HepG2 (cell line): ENCODE measurements around the gene HS2ST1. TPM values are rescaled to one million over a fixed set of nuclear protein-coding genes. Genes with fewer than 3 reads are reported as not detected.

ENCODE experiments used
- ATAC-seq: fragments of 200-7000 bp; cut with Tn5 transposase; 3 replicates; pipeline ENCODE4 v1.9.1; 2020; ENCODE audit warnings: mild to moderate bottlenecking, moderate library complexity
- BruUV-seq: library from RNA; stranded (reverse); fragments of 400-500 nt; replicated peaks from 2 replicates; lab custom pipeline; 2021; lab: Mats Ljungman, UMichigan
- CTCF ChIA-PET: fragments of 300-600 bp; formaldehyde crosslinking; extraction: SDS; loops from one replicate; lab custom pipeline; 2021; ENCODE audit warnings: low total read pairs, inconsistent platforms, low intra/inter-chr PET ratio; lab: Yijun Ruan, JAX
- POLR2A ChIA-PET: fragments of 350-600 bp; sonication (Branson Sonifier 250); formaldehyde crosslinking; loops from one replicate; lab custom pipeline; 2020; ENCODE audit warnings: antibody characterized with exemption, inconsistent platforms; lab: Yijun Ruan, JAX
- DNase-seq: peaks from one replicate; pipeline ENCODE4 v3.0.0-alpha.2; 2015; ENCODE audit warnings: low spot score
- FAIRE-seq: peaks from 3 replicates; lab custom pipeline; 2011; peaks lifted over from hg19 to GRCh38; lab: Jason Lieb, UNC
- H2AFZ ChIP-seq: one replicate; pipeline ENCODE4 v1.6.1; 2011; ENCODE audit warnings: low read length, inconsistent platforms
- H3K27ac ChIP-seq: fragments of 300-600 bp; 3 replicates; pipeline ENCODE4 v1.8.0; 2011; ENCODE audit warnings: mixed run types, mild to moderate bottlenecking, mixed read lengths, low read length, inconsistent platforms; ENCODE audit not compliant: insufficient read depth; ENCODE audit errors: extremely low read length
- H3K27me3 ChIP-seq, 2 experiments: fragments of 200-600 bp in 1 of 2; 2 replicates in 1 of 2; 3 replicates in 1 of 2; pipeline versions ENCODE4 v1.6.0 to v1.8.0; 2011; ENCODE audit warnings: low read length in 2 of 2, mild to moderate bottlenecking in 2 of 2, moderate library complexity in 2 of 2, inconsistent platforms in 1 of 2; ENCODE audit not compliant: insufficient read depth in 2 of 2, control insufficient read depth in 1 of 2
- H3K36me3 ChIP-seq, 2 experiments: fragments of 200-600 bp in 1 of 2; replicated peaks in 1 of 2; 2 replicates in 1 of 2; 3 replicates in 1 of 2; pipeline versions ENCODE4 v1.5.1 to v1.8.0; 2011; ENCODE audit warnings: low read length in 2 of 2, inconsistent platforms in 1 of 2; ENCODE audit not compliant: insufficient read depth in 2 of 2, control insufficient read depth in 1 of 2
- H3K4me1 ChIP-seq: 2 replicates; pipeline ENCODE4 v1.5.1; 2012; ENCODE audit warnings: low read length, inconsistent platforms; ENCODE audit not compliant: insufficient read depth
- H3K4me2 ChIP-seq: 2 replicates; pipeline ENCODE4 v1.6.0; 2011; ENCODE audit warnings: low read depth, low read length, inconsistent platforms
- H3K4me3 ChIP-seq, 3 experiments: fragments of 200-600 bp in 1 of 3; sonication (generic), shearing (Covaris generic) in 1 of 3; replicated peaks in 1 of 3; 2 replicates each; pipeline ENCODE4 v1.5.1; 2011 to 2016; ENCODE audit warnings: low read length in 3 of 3, inconsistent platforms in 2 of 3, low read depth in 2 of 3, mild to moderate bottlenecking in 2 of 3, control low read depth in 1 of 3, mixed read lengths in 1 of 3; ENCODE audit not compliant: insufficient read depth in 1 of 3
- H3K79me2 ChIP-seq: one replicate; pipeline ENCODE4 v1.6.1; 2011; ENCODE audit warnings: low read length, inconsistent platforms; ENCODE audit not compliant: insufficient read depth
- H3K9ac ChIP-seq: 2 replicates; pipeline ENCODE4 v1.6.0; 2011; ENCODE audit warnings: mild to moderate bottlenecking, low read depth, low read length, inconsistent platforms; ENCODE audit not compliant: insufficient read depth
- H3K9me3 ChIP-seq: 2 replicates; pipeline ENCODE4 v1.5.1; 2012; ENCODE audit warnings: mild to moderate bottlenecking, low read length
- H4K20me1 ChIP-seq: 2 replicates; pipeline ENCODE4 v1.6.0; 2011; ENCODE audit warnings: inconsistent platforms, mild to moderate bottlenecking, low read length, moderate library complexity; ENCODE audit not compliant: insufficient read depth
- ARNT2 ChIP-seq: sonication (generic); formaldehyde crosslinking; IDR thresholded peaks from 2 replicates; pipeline ENCODE4 v1.8.0; 2022; ENCODE audit warnings: mild to moderate bottlenecking, low read depth, missing genetic modification reagents, moderate library complexity
- ZNF34 ChIP-seq: sonication (generic); formaldehyde crosslinking; IDR thresholded peaks from 2 replicates; pipeline ENCODE4 v1.4.0; 2020; ENCODE audit warnings: mild to moderate bottlenecking, missing genetic modification reagents, borderline replicate concordance
- ZNF598 ChIP-seq: sonication (generic); formaldehyde crosslinking; IDR thresholded peaks from 2 replicates; pipeline ENCODE4 v1.5.1; 2020; ENCODE audit warnings: mild to moderate bottlenecking, missing genetic modification reagents, borderline replicate concordance
- WGBS: methylation state at CpG from one replicate; pipeline ENCODE4 v1.1.6; 2017; ENCODE audit warnings: low lambda C conversion rate; 5-methylcytosine and 5-hydroxymethylcytosine counted together
- in situ Hi-C: cut with HindIII; loops from 2 replicates; pipeline ENCODE4 v1.10.0; 2017; ENCODE audit warnings: low pct_unique_long_range_greater_than_20kb; ENCODE audit not compliant: extremely low pct_ligation_motif_present
- intact Hi-C: fragments of 100-400 bp; cut with micrococcal nuclease; formaldehyde crosslinking; loops from one replicate; pipeline ENCODE4 v1.10.0; 2022; ENCODE audit not compliant: unreplicated experiment
- polyA plus RNA-seq, 8 experiments: library from polyadenylated mRNA; depleted of rRNA in 3 of 8; stranded (reverse) in 7 of 8; unstranded in 1 of 8; fragments of >200 nt; fragmentation: Illumina TruSeq in 4 of 8; extraction: Trizol in 4 of 8; gene quantifications; 2 replicates each; pipeline versions ENCODE4 v1.2.1 to v1.2.3, GENCODE V29; 2011 to 2016; ENCODE audit warnings: low read depth in 4 of 8, missing spikeins in 1 of 8, mixed read lengths in 1 of 8; ENCODE audit not compliant: insufficient read depth in 1 of 8
- total RNA-seq, 5 experiments: library from RNA; depleted of rRNA; stranded (reverse); fragments of >200 nt; fragmentation: Illumina TruSeq; extraction: Trizol; gene quantifications; 2 replicates each; pipeline ENCODE4 v1.2.3, GENCODE V29; 2016; ENCODE audit warnings: low read depth in 1 of 5
- TF ChIP-seq, protein P1 (sequence below): sonication (generic); formaldehyde crosslinking; IDR thresholded peaks from 2 replicates; pipeline ENCODE4 v1.4.0; 2020; ENCODE audit warnings: mild to moderate bottlenecking, missing genetic modification reagents
- TF ChIP-seq, protein P2 (sequence below): sonication (generic); formaldehyde crosslinking; IDR thresholded peaks from 2 replicates; pipeline ENCODE4 v1.9.0; 2021; ENCODE audit warnings: missing genetic modification reagents, borderline replicate concordance

Gene HS2ST1
- total and polyA plus RNA-seq, 2 of the 13 experiments (the other 11 are each of a cell fraction or from before 2014, with no cell fraction given): 22.1 to 58.7 TPM

DNA sequence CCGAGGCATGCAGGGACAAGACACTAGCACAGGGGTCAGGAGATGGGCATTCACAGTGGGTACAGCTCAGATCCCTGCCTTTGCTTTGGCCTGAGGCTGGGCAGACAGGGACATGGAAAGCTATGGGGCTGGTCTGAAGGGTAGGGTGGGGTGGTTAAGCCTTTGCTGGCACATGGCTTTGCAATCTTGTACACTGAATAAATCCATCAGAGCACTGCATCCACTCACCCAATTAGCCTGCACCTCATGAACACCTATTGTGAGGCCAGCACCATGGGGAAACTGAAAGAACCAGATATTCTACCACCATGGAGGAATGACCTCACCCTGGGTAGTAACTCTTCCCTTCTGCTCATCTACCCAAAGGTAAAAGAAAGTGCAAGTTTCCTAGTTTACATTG, 214.6 kb downstream of the HS2ST1 start:
- 21% methylated on average over 1 of the region's 1 CpG for WGBS

More for the DNA sequence above, 214.6 kb downstream of the HS2ST1 start:
- intact Hi-C loops (no loop called here), in situ Hi-C loops (no loop called here)
- ATAC-seq: no peak
- Histone ChIP-seq H3K36me3 (no peaks in the 10 kb centered on the region), H3K4me2 (no peak overlapping the region), H3K4me3 (no peak overlapping the region), H3K27ac (no peak overlapping the region), H3K9ac (no peak overlapping the region), H2AFZ (no peak overlapping the region), H3K27me3 (peaks cover 3 to 38% of the 10 kb centered on the region in 2 experiments; a peak in 3 of 5 replicates), H3K79me2 (no peaks in the 10 kb centered on the region), H4K20me1 (no peaks in the 10 kb centered on the region), H3K9me3 (no peaks in the 10 kb centered on the region), H3K4me1 (no peaks in the 10 kb centered on the region)
- no peak for FAIRE-seq
- ChIA-PET CTCF (no interaction called here), POLR2A (no interaction called here)
- no TSS peak for BruUV-seq
- TF ChIP-seq, protein P1, sequence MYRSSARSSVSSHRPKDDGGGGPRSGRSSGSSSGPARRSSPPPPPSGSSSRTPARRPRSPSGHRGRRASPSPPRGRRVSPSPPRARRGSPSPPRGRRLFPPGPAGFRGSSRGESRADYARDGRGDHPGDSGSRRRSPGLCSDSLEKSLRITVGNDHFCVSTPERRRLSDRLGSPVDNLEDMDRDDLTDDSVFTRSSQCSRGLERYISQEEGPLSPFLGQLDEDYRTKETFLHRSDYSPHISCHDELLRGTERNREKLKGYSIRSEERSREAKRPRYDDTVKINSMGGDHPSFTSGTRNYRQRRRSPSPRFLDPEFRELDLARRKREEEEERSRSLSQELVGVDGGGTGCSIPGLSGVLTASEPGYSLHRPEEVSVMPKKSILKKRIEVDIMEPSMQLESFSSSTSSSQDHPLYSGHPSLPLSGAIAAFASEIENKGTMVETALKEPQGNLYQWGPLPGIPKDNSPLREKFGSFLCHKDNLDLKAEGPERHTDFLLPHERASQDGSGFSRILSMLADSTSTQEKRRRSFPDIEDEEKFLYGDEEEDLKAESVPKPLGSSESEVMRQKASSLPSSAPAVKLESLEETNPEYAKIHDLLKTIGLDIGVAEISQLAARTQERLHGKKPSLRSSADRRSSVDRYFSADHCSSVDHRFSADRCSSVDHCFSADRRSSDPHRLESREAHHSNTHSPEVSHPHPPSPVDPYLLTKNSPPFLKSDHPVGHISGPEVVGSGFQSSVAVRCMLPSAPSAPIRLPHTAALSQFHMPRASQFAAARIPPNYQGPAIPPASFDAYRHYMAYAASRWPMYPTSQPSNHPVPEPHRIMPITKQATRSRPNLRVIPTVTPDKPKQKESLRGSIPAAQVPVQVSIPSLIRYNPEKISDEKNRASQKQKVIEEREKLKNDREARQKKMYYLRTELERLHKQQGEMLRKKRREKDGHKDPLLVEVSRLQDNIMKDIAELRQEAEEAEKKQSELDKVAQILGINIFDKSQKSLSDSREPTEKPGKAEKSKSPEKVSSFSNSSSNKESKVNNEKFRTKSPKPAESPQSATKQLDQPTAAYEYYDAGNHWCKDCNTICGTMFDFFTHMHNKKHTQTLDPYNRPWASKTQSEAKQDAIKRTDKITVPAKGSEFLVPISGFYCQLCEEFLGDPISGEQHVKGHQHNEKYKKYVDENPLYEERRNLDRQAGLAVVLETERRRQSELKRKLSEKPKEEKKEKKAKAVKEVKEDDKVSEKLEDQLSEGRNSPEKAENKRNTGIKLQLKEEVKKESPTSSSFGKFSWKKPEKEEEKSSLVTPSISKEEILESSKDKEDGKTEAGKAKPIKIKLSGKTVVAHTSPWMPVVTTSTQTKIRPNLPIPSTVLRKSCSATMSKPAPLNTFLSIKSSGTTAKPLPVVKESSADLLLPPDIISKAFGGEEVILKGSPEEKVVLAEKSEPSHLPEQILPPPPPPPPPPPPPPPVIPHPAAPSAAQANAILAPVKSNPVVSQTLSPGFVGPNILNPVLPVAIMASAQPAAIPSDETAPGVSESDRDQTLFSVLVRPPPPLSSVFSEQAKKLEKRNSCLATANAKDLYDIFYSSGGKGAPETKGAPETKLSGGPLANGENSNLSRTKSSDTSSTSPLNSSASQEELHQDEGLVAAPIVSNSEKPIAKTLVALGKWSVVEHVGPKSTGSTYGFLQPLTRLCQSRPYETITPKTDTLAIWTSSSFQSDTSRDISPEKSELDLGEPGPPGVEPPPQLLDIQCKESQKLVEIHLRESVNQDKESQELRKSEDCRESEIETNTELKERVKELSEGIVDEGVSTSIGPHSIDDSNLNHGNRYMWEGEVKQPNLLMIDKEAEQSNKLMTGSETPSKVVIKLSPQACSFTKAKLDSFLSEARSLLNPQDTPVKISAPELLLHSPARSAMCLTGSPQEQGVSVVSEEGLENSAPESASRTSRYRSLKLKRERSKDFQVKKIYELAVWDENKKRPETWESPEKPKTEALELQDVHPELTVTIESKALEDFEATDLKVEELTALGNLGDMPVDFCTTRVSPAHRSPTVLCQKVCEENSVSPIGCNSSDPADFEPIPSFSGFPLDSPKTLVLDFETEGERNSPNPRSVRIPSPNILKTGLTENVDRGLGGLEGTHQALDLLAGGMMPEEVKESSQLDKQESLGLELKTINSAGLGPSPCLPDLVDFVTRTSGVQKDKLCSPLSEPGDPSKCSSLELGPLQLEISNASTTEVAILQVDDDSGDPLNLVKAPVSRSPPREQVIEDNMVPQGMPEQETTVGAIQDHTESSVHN (CRISPR knock-in tag): no peak
- TF ChIP-seq ZNF598 (no peak), ZNF34 (CRISPR knock-in tag) (no peak), ARNT2 (CRISPR knock-in tag) (no peak)
- TF ChIP-seq, protein P2, sequence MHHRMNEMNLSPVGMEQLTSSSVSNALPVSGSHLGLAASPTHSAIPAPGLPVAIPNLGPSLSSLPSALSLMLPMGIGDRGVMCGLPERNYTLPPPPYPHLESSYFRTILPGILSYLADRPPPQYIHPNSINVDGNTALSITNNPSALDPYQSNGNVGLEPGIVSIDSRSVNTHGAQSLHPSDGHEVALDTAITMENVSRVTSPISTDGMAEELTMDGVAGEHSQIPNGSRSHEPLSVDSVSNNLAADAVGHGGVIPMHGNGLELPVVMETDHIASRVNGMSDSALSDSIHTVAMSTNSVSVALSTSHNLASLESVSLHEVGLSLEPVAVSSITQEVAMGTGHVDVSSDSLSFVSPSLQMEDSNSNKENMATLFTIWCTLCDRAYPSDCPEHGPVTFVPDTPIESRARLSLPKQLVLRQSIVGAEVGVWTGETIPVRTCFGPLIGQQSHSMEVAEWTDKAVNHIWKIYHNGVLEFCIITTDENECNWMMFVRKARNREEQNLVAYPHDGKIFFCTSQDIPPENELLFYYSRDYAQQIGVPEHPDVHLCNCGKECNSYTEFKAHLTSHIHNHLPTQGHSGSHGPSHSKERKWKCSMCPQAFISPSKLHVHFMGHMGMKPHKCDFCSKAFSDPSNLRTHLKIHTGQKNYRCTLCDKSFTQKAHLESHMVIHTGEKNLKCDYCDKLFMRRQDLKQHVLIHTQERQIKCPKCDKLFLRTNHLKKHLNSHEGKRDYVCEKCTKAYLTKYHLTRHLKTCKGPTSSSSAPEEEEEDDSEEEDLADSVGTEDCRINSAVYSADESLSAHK (CRISPR knock-in tag): no peak
- no peak for DNase-seq
